ENCODE data around the gene ATP5PD. TPM values are rescaled to one million over a fixed set of nuclear protein-coding genes. Genes with fewer than 3 reads are reported as not detected.
"Not testable (repeated sequence)": the region's sequence is repeated elsewhere in the genome, so short reads cannot be mapped to it uniquely, and the experiment has no call there.

ATP5PD gene
- total RNA-seq, 4 donors from 2014 or later: 172 to 408 (median 330) TPM

- Histone ChIP-seq H3K27ac (no peak overlapping the region), H3K4me1 (peaks cover 8 to 16% of the 10 kb centered on the region in 2 donors), H3K4me3 (replicated peaks in 1 of 3) (no peak overlapping the region), H3K27me3 (no peaks in the 10 kb centered on the region), H3K9me3 (no peaks in the 10 kb centered on the region), H3K36me3 (no peaks in the 10 kb centered on the region)
- TF ChIP-seq CTCF (IDR thresholded peaks at IDR 0.05) (no peak), POLR2A (IDR thresholded peaks at IDR 0.05) (no peak)
- WGBS, 2 donors: 67 to 70% methylated on average over 8 of the region's 8 CpGs
- intact Hi-C loops (cut with DNase I): no loop called here
- DNase-seq: peak in 1 of 2 donors; percentile 12
Measured at GRCh38 chr17:75010683-75011400, 35.9 kb downstream of the ATP5PD start.

GRCh38 chr17:75009139-75009724 is 37.5 kb downstream of the ATP5PD start:
- WGBS, 2 donors: 52 to 65% methylated on average over 2 of the region's 2 CpGs
- Histone ChIP-seq H3K4me1 (peaks cover 8 to 16% of the 10 kb centered on the region in 2 donors), H3K4me3 (replicated peaks in 1 of 3) (no peak overlapping the region), H3K36me3 (no peaks in the 10 kb centered on the region), H3K27me3 (no peaks in the 10 kb centered on the region), H3K9me3 (no peaks in the 10 kb centered on the region), H3K27ac (no peak overlapping the region)
- no peak for DNase-seq
- intact Hi-C loops (cut with DNase I): no loop called here
- TF ChIP-seq POLR2A (IDR thresholded peaks at IDR 0.05) (no peak), CTCF (IDR thresholded peaks at IDR 0.05) (no peak)

GRCh38 chr17:75008373-75008772 is 38.4 kb downstream of the ATP5PD start:
- DNase-seq: no peak
- no peak for TF ChIP-seq POLR2A (IDR thresholded peaks at IDR 0.05)
- no peak for TF ChIP-seq CTCF (IDR thresholded peaks at IDR 0.05)
- Histone ChIP-seq H3K36me3 (no peaks in the 10 kb centered on the region), H3K4me3 (replicated peaks in 1 of 3) (no peak overlapping the region), H3K27me3 (no peaks in the 10 kb centered on the region), H3K27ac (no peak overlapping the region), H3K9me3 (no peaks in the 10 kb centered on the region), H3K4me1 (peaks cover 4 to 10% of the 10 kb centered on the region in 2 donors)
- intact Hi-C loops (cut with DNase I): no loop called here
- WGBS, 2 donors: 85 to 90% methylated on average over 6 of the region's 6 CpGs

GRCh38 chr17:75006653-75007052 is 40.1 kb downstream of the ATP5PD start:
- no peak for DNase-seq
- no peak overlapping the region for H3K4me3 ChIP-seq (replicated peaks in 1 of 3)
- 85 to 92% methylated on average over 5 of the region's 5 CpGs for WGBS, 2 donors
- TF ChIP-seq CTCF (IDR thresholded peaks at IDR 0.05): no peak
- no peak for TF ChIP-seq POLR2A (IDR thresholded peaks at IDR 0.05)
- no peaks in the 10 kb centered on the region for H3K27me3 ChIP-seq
- no peaks in the 10 kb centered on the region for H3K36me3 ChIP-seq
- no peak overlapping the region for H3K27ac ChIP-seq
- peaks cover 0 to under 1% of the 10 kb centered on the region in 2 donors for H3K4me1 ChIP-seq
- intact Hi-C loops (cut with DNase I): no loop called here
- no peaks in the 10 kb centered on the region for H3K9me3 ChIP-seq

GRCh38 chr17:75006084-75006483 is 40.7 kb downstream of the ATP5PD start:
- DNase-seq; H3K36me3 ChIP-seq; H3K4me1 ChIP-seq; intact Hi-C loops (cut with DNase I); H3K4me3 ChIP-seq (replicated peaks in 1 of 3); H3K27ac ChIP-seq; H3K9me3 ChIP-seq; H3K27me3 ChIP-seq: not testable (repeated sequence)
- WGBS, 2 donors: 89 to 95% methylated on average over 6 of the region's 6 CpGs

Measured in thyroid gland (tissue), 4 donors.